Measurements from ENCODE around the gene WDR73.

The WDR73 gene

DNA sequence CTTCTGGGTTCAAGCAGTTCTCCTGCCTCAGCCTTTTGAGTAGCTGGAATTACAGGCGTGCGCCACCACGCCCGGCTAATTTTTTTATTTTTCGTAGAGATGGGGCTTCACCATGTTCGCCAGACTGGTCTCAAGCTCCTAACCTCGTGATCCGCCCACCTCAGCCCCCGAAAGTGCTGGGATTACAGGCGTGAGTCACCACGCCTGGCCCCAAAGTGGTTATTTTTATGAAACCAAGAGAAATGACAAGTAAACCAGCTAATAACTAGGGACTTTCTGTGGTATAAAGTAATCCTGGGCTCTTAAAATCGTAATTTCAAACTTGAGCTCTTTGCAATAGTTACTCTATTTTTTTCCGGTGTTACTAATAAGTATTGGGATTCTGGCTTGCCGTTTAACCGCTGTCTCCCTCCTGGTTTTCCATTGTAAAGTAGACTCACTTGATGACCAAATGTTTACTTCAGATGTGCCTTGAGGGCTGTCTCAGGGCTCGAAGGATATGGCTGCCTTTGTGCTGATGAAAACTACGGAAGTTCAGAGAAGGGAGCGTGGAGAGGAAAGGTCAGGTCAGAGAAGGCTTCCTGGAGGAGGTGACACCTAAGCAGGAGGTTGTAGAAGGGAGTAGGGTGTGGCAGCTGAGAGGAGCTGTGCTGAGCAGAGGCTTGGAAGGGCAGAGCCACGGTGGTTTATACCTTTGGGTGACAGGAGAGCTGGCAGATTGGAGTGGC is 49.1 kb downstream of the WDR73 start:
- TF ChIP-seq, protein P1, sequence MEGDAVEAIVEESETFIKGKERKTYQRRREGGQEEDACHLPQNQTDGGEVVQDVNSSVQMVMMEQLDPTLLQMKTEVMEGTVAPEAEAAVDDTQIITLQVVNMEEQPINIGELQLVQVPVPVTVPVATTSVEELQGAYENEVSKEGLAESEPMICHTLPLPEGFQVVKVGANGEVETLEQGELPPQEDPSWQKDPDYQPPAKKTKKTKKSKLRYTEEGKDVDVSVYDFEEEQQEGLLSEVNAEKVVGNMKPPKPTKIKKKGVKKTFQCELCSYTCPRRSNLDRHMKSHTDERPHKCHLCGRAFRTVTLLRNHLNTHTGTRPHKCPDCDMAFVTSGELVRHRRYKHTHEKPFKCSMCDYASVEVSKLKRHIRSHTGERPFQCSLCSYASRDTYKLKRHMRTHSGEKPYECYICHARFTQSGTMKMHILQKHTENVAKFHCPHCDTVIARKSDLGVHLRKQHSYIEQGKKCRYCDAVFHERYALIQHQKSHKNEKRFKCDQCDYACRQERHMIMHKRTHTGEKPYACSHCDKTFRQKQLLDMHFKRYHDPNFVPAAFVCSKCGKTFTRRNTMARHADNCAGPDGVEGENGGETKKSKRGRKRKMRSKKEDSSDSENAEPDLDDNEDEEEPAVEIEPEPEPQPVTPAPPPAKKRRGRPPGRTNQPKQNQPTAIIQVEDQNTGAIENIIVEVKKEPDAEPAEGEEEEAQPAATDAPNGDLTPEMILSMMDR (IDR thresholded peaks at IDR 0.05), result no peak

DNA sequence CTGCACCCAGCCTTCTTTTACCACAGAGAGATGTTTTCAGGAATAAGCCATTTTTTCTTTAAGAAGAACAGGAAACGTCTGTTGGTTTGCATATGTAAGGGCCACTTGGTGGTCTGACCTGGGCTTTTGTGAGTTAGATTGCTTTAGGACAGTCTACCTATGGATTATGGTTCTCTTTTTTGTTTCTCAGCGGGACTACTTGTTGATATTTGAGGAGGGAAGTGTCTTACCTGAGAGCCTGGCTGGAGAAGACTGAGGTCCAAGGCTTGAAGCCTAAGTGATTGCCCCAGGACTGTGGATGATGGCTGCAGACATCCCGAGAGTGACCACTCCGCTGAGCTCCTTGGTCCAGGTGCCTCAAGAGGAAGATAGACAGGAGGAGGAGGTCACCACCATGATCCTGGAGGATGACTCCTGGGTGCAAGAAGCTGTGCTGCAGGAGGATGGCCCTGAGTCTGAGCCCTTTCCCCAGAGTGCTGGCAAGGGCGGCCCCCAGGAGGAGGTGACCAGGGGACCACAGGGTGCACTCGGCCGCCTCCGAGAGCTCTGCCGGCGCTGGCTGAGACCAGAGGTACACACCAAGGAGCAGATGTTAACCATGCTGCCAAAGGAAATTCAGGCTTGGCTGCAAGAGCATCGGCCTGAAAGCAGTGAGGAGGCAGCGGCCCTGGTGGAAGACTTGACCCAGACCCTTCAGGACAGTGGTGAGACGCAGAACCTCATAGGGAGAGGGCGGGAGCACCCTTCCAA is 50.3 kb downstream of the WDR73 start:
- TF ChIP-seq, protein P1 (IDR thresholded peaks at IDR 0.05), result no peak

DNA sequence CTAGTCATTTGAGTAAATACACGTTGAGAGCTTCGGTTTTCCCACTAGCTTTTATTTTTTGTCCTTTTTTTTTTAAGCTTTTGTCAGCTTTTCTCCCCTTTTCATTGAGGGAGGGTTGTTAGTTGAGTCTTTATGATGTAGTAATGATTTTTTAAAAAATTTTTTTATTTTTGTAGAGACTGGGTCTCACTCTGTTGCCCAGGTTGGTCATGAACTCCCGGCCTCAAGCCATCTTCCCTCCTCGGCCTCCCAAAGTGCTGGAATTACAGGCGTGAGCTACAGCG is 52.6 kb downstream of the WDR73 start:
- TF ChIP-seq, protein P1 (IDR thresholded peaks at IDR 0.05), result no peak

DNA sequence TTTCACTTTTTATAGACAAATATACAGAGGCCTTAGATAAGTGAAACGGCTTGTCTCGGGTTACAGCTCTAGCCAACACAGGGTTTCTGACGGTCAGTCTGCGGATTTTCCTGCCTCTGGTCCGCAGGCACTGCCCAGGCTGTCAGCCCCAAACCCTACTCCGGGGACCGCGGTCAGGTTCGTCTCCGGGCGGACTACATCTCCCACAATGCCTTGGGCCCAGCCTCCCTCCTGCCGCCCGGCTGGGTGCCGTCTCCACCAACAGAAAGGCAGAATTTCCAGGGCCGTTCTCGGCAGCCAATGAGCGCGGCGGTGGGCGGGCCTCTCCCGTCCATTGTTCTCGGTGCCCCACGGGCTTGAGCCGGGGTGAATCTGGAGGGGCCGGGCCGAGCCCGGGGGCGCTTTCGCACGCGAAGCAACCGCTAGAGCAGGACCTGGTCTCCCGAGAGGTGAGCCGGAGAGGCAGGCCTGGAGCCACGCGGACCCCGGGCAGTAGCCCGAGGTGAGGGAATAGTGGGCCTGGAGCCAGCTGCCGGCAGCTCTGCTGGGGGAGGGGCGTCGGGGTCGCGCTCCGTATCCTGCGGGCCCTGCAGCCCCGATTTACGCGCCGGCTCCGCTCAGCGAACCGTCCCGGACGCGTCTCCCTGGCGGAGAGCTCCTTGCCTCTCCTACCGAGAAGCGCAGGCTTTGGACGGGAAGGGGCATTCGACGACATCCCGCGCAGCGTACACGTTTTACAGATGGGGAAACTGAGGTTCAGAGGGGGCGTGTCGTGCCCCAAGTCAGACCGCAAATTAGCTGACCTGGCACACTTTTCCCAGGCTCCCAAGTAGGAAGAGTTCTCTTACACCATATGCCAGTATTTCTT is 53.2 kb downstream of the WDR73 start, which contains the start of gene ZSCAN2:
TSS of gene ZSCAN2 (plus strand) at position 323 of the 868 bp plus-strand sequence. CDS start 2,919 bp downstream, outside the sequence.
- TF ChIP-seq, protein P1 (IDR thresholded peaks at IDR 0.05), result no peak

DNA sequence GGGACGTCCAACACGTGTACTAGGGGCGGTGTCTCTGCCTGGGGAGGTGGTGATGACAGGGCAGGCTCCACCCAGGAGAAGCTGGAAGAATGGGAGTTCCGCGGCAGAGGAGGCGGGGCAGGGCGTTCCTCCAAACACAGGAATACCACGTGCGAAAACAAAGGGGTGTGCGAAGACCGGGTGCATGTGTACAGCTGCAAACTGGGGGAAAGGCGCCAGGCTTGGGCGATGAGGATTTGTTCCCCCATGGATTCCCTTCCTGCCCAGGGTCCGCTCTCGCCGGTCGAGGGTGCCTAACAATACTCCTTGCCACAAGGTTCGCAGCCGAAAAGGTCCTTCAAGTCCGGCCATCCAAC is 53.8 kb downstream of the WDR73 start:
- TF ChIP-seq, protein P1 (IDR thresholded peaks at IDR 0.05), result no peak

DNA sequence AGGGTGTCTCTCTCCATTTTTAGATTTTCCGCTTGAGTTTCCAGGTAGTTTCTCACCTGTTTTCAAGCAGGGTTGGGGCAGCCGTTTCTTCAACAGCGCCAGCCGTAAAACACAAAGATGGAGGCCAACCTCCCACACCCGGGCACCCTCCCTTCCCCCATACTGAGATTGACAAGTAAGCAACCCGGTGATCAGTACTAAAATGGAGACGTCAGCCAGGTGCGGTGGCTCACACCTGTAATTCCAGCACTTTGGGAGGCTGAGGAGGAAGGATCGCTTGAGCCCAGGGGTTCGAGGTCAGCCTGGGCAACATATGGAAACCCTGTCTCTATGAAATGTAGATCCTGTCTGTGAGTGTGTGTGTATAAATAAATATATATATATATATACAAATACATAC is 54.2 kb downstream of the WDR73 start:
- TF ChIP-seq, protein P1 (IDR thresholded peaks at IDR 0.05), result no peak

DNA sequence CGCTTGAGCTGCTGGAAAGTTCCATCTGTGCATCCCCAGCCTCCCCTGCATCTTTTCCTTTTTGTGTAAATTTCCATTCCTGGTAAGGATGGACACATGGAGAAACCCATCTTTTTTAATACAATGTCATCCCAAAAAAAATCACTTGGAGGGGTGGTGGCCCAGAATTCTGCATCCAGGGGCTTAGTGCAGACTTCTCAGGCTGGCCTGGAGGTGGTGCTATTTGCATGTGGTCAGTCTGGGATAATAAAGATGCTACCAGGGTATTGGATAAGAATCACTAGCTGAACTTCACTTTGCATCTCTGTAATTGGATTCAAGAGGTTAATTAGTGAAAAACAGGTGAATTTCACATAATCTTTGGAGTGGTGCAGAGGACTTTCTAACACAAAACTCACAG is 55.1 kb downstream of the WDR73 start:
- TF ChIP-seq, protein P1 (IDR thresholded peaks at IDR 0.05), result peak; percentile 77

Measured in LNCAP (cell line).